HepG2 (cell line): ENCODE data around the gene TBC1D7. TPM values are rescaled to one million over a fixed set of nuclear protein-coding genes. Genes with fewer than 3 reads are reported as not detected.

Experiments used
- ARHGAP35 ChIP-seq: sonication (generic); formaldehyde crosslinking; IDR thresholded peaks from 2 replicates; pipeline ENCODE4 v1.9.0; 2022; ENCODE audit warnings: mild to moderate bottlenecking, inconsistent platforms, moderate library complexity, missing genetic modification reagents, borderline replicate concordance
- HMGA1 ChIP-seq: sonication (generic); formaldehyde crosslinking; conservative IDR thresholded peaks from 2 replicates; pipeline ENCODE4 v1.4.0; 2020; ENCODE audit warnings: missing genetic modification reagents
- HMGXB4 ChIP-seq, 2 experiments: sonication (generic) in 1 of 2; formaldehyde crosslinking in 1 of 2; IDR thresholded peaks; 2 replicates each; pipeline versions ENCODE4 v1.4.0 to v1.6.1; 2018 to 2020; ENCODE audit warnings: missing genetic modification reagents in 2 of 2, borderline replicate concordance in 1 of 2, low read depth in 1 of 2, mild to moderate bottlenecking in 1 of 2, missing biosample characterization in 1 of 2
- HNRNPK ChIP-seq: fragments of 200-400 bp; formaldehyde crosslinking; IDR thresholded peaks from 2 replicates; pipeline ENCODE4 v1.6.1; 2018; ENCODE audit warnings: low read length, low read depth, moderate library complexity, mild to moderate bottlenecking; ENCODE audit not compliant: poor library complexity, severe bottlenecking
- HOMEZ ChIP-seq: IDR thresholded peaks from 2 replicates; pipeline ENCODE4 v1.6.1; 2016; ENCODE audit warnings: low read depth
- MYPOP ChIP-seq: sonication (generic); formaldehyde crosslinking; IDR thresholded peaks from 2 replicates; pipeline ENCODE4 v1.8.1; 2023; ENCODE audit warnings: mild to moderate bottlenecking, moderate library complexity, missing genetic modification reagents
- NAIF1 ChIP-seq: sonication (generic); formaldehyde crosslinking; IDR thresholded peaks from 2 replicates; pipeline ENCODE4 v1.5.0; 2020; ENCODE audit warnings: mild to moderate bottlenecking, missing genetic modification reagents, borderline replicate concordance
- NFYC ChIP-seq: IDR thresholded peaks from 2 replicates; pipeline ENCODE4 v1.6.1; 2016; ENCODE audit warnings: missing genetic modification reagents, missing compliant biosample characterization
- NR2F6 ChIP-seq, 2 experiments: IDR thresholded peaks; 2 replicates each; pipeline ENCODE4 v1.6.1; 2016; ENCODE audit warnings: antibody characterized with exemption in 1 of 2, mild to moderate bottlenecking in 1 of 2
- PAX8 ChIP-seq: sonication (generic); formaldehyde crosslinking; IDR thresholded peaks from 2 replicates; pipeline ENCODE4 v1.8.0; 2022; ENCODE audit warnings: mild to moderate bottlenecking, missing genetic modification reagents, borderline replicate concordance
- RFX3 ChIP-seq: IDR thresholded peaks from 2 replicates; pipeline ENCODE4 v1.6.1; 2016; ENCODE audit warnings: missing biosample characterization, missing genetic modification reagents
- RNF2 ChIP-seq: fragments of 450-650 bp; conservative IDR thresholded peaks from 2 replicates; pipeline ENCODE4 v1.6.1; 2016; ENCODE audit warnings: low read depth
- SIN3A ChIP-seq: IDR thresholded peaks from 2 replicates; pipeline ENCODE4 v1.6.1; 2011; ENCODE audit warnings: low read depth, mild to moderate bottlenecking, control low read depth, low read length, borderline replicate concordance
- ZBTB14 ChIP-seq: sonication (generic); formaldehyde crosslinking; IDR thresholded peaks from 2 replicates; pipeline ENCODE4 v1.4.0; 2020; ENCODE audit warnings: missing genetic modification reagents
- ZNF430 ChIP-seq: sonication (generic); formaldehyde crosslinking; IDR thresholded peaks from 2 replicates; pipeline ENCODE4 v1.9.0; 2021; ENCODE audit warnings: mild to moderate bottlenecking, missing genetic modification reagents
- ZNF446 ChIP-seq: sonication (generic); formaldehyde crosslinking; IDR thresholded peaks from 2 replicates; pipeline ENCODE4 v1.5.0; 2020; ENCODE audit warnings: mild to moderate bottlenecking, missing genetic modification reagents
- ZNF451 ChIP-seq: sonication (generic); formaldehyde crosslinking; IDR thresholded peaks from 2 replicates; pipeline ENCODE4 v1.5.0; 2020; ENCODE audit warnings: mild to moderate bottlenecking, missing genetic modification reagents
- ZNF512B ChIP-seq: sonication (generic); formaldehyde crosslinking; IDR thresholded peaks from 2 replicates; pipeline ENCODE4 v1.5.1; 2020; ENCODE audit warnings: missing genetic modification reagents, mild to moderate bottlenecking, borderline replicate concordance
- ZNF75D ChIP-seq: sonication (generic); formaldehyde crosslinking; IDR thresholded peaks from 2 replicates; pipeline ENCODE4 v1.8.1; 2023; ENCODE audit warnings: missing genetic modification reagents, mild to moderate bottlenecking, borderline replicate concordance
- polyA plus RNA-seq, 8 experiments: library from polyadenylated mRNA; depleted of rRNA in 3 of 8; stranded (reverse) in 7 of 8; unstranded in 1 of 8; fragments of >200 nt; fragmentation: Illumina TruSeq in 4 of 8; extraction: Trizol in 4 of 8; gene quantifications; 2 replicates each; pipeline versions ENCODE4 v1.2.1 to v1.2.3, GENCODE V29; 2011 to 2016; ENCODE audit warnings: low read depth in 4 of 8, missing spikeins in 1 of 8, mixed read lengths in 1 of 8; ENCODE audit not compliant: insufficient read depth in 1 of 8
- total RNA-seq, 5 experiments: library from RNA; depleted of rRNA; stranded (reverse); fragments of >200 nt; fragmentation: Illumina TruSeq; extraction: Trizol; gene quantifications; 2 replicates each; pipeline ENCODE4 v1.2.3, GENCODE V29; 2016; ENCODE audit warnings: low read depth in 1 of 5

TBC1D7 gene
- total and polyA plus RNA-seq, 2 of the 13 experiments (the other 11 are each of a cell fraction or from before 2014, with no cell fraction given), result 23.3 to 30.8 TPM

GRCh38 chr6:13336553-13336952 is 8.2 kb upstream of the TBC1D7 start (continued):
- no peak for TF ChIP-seq ZNF451 (CRISPR knock-in tag)
- no peak for TF ChIP-seq NR2F6 (IDR thresholded peaks at IDR 0.05)
- TF ChIP-seq NR2F6 (CRISPR knock-in tag; IDR thresholded peaks at IDR 0.05), result peak; percentile 24; the same call in 1 of the 2 replicates
- TF ChIP-seq NAIF1, result 0 out of 2 replicates have a peak, but pooled peaks have one; percentile 16
- TF ChIP-seq NFYC (CRISPR knock-in tag), result no peak
- TF ChIP-seq HNRNPK, result no peak
- TF ChIP-seq HMGXB4 (CRISPR knock-in tag; IDR thresholded peaks at IDR 0.05; ENCODE audit: borderline replicate concordance in 1 of 2, low read depth in 1 of 2), result peak; percentile 35 to 43; a peak in 1 of 4 replicates
- TF ChIP-seq HOMEZ (CRISPR knock-in tag), result 0 out of 2 replicates have a peak, but pooled peaks have one; percentile 34
- no peak for TF ChIP-seq RFX3 (CRISPR knock-in tag)
- no peak for TF ChIP-seq ZNF446
- TF ChIP-seq HMGA1 (CRISPR knock-in tag), result no peak
- TF ChIP-seq ZBTB14 (CRISPR knock-in tag), result no peak
- TF ChIP-seq PAX8 (CRISPR knock-in tag), result no peak
- no peak for TF ChIP-seq ARHGAP35
- no peak for TF ChIP-seq ZNF430 (CRISPR knock-in tag)
- no peak for TF ChIP-seq RNF2
- TF ChIP-seq ZNF75D (CRISPR knock-in tag), result no peak
- no peak for TF ChIP-seq ZNF512B (CRISPR knock-in tag)
- 0 out of 2 replicates have a peak, but pooled peaks have one; percentile 43 for TF ChIP-seq MYPOP (CRISPR knock-in tag)
- no peak for TF ChIP-seq SIN3A
